Vagina (tissue), 2 donors: ENCODE measurements around the gene SIAH3. TPM values are rescaled to one million over a fixed set of nuclear protein-coding genes. Genes with fewer than 3 reads are reported as not detected.
A peak's percentile ranks its signal among the peaks of the same experiment; 100 is the strongest.

Experiments
- DNase-seq, 2 donors: peaks; one replicate each; pipeline ENCODE4 v3.0.0-alpha.2; 2017; ENCODE audit errors: extremely low spot score in 2 of 2
- H3K27ac ChIP-seq: fragments of 200-600 bp; sonication (generic); one replicate; pipeline ENCODE4 v1.5.1; 2019
- H3K27me3 ChIP-seq: fragments of 200-600 bp; sonication (generic); one replicate; pipeline ENCODE4 v1.5.1; 2019
- H3K36me3 ChIP-seq, 2 donors: fragments of 200-600 bp; sonication (generic); one replicate each; pipeline ENCODE4 v1.5.1; 2017 to 2019
- H3K4me1 ChIP-seq: fragments of 200-600 bp; sonication (generic); one replicate; pipeline ENCODE4 v1.5.1; 2019
- H3K4me3 ChIP-seq, 2 donors: fragments of 200-600 bp; sonication (generic); 1 replicate in 1 of 2; 2 replicates in 1 of 2; pipeline ENCODE4 v1.5.1; 2016 to 2019
- H3K9me3 ChIP-seq: fragments of 200-600 bp; sonication (generic); one replicate; pipeline ENCODE4 v1.5.1; 2019
- CTCF ChIP-seq, 3 experiments: fragments of 450-650 bp in 2 of 3; fragments of 200-600 bp in 1 of 3; sonication (generic) in 1 of 3; IDR thresholded peaks; one replicate each; pipeline ENCODE4 v1.5.1; 2017 to 2019; ENCODE audit warnings: antibody characterized with exemption in 3 of 3, mild to moderate bottlenecking in 2 of 3, moderate library complexity in 2 of 3
- POLR2A ChIP-seq, 2 donors: fragments of 450-650 bp; IDR thresholded peaks; one replicate each; pipeline ENCODE4 v1.6.1; 2017; ENCODE audit warnings: antibody characterized with exemption in 2 of 2, mild to moderate bottlenecking in 2 of 2, moderate library complexity in 2 of 2
- POLR2AphosphoS5 ChIP-seq, 2 donors: sonication (generic); formaldehyde crosslinking; IDR thresholded peaks; one replicate each; pipeline ENCODE4 v1.9.0; 2017; ENCODE audit warnings: antibody characterized with exemption in 2 of 2, mild to moderate bottlenecking in 2 of 2, low read depth in 1 of 2; ENCODE audit not compliant: insufficient read depth in 1 of 2
- intact Hi-C: fragments of 100-400 bp; cut with DNase I; formaldehyde crosslinking; loops from one replicate; pipeline ENCODE4 v1.15.1; 2023
- total RNA-seq: library from RNA; depleted of rRNA; stranded (reverse); fragments of >200 nt; gene quantifications from one replicate; pipeline ENCODE4 v1.2.3, GENCODE V29; 2016

SIAH3 gene
- total RNA-seq, 1 donor from 2014 or later: not detected

- TF ChIP-seq POLR2A (IDR thresholded peaks at IDR 0.05) (no peak), CTCF (IDR thresholded peaks at IDR 0.05) (no peak), POLR2AphosphoS5 (IDR thresholded peaks at IDR 0.05; ENCODE audit: insufficient read depth in 1 of 2, low read depth in 1 of 2) (no peak)
- H3K27me3 ChIP-seq: no peaks in the 10 kb centered on the region
- intact Hi-C loops: no loop called here
- H3K27ac ChIP-seq: no peak overlapping the region
- H3K4me3 ChIP-seq: peak overlapping the region in 1 of 2 donors; percentile 30
- peaks cover 15% of the 10 kb centered on the region for H3K4me1 ChIP-seq
- no peaks in the 10 kb centered on the region for H3K36me3 ChIP-seq
- no peaks in the 10 kb centered on the region for H3K9me3 ChIP-seq
- no peak for DNase-seq
These were observed 403 bp upstream of the SIAH3 start for GRCh38 chr13:45851956-45852355.

GRCh38 chr13:45850027-45850613 lies 1.4 kb downstream of the SIAH3 start:
- Histone ChIP-seq H3K36me3 (no peaks in the 10 kb centered on the region), H3K4me3 (peak overlapping the region in 1 of 2 donors; percentile 30), H3K9me3 (no peaks in the 10 kb centered on the region), H3K27me3 (no peaks in the 10 kb centered on the region), H3K4me1 (peaks cover 15% of the 10 kb centered on the region), H3K27ac (no peak overlapping the region)
- intact Hi-C loops: no loop called here
- no peak for TF ChIP-seq POLR2AphosphoS5 (IDR thresholded peaks at IDR 0.05; ENCODE audit: insufficient read depth in 1 of 2, low read depth in 1 of 2)
- DNase-seq: no peak

- H3K4me1 ChIP-seq: peaks cover 15% of the 10 kb centered on the region
- H3K27ac ChIP-seq: no peak overlapping the region
- H3K27me3 ChIP-seq: no peaks in the 10 kb centered on the region
- no peak for TF ChIP-seq POLR2AphosphoS5 (IDR thresholded peaks at IDR 0.05; ENCODE audit: insufficient read depth in 1 of 2, low read depth in 1 of 2)
- no peak for TF ChIP-seq CTCF (IDR thresholded peaks at IDR 0.05)
- no peak for TF ChIP-seq POLR2A (IDR thresholded peaks at IDR 0.05)
- H3K4me3 ChIP-seq: no peak overlapping the region
- H3K9me3 ChIP-seq: no peaks in the 10 kb centered on the region
- DNase-seq: no peak
- no peaks in the 10 kb centered on the region for H3K36me3 ChIP-seq
- intact Hi-C loops: no loop called here
These were observed 2.1 kb downstream of the SIAH3 start for GRCh38 chr13:45849408-45849807.

- Histone ChIP-seq H3K36me3 (no peaks in the 10 kb centered on the region), H3K27me3 (no peaks in the 10 kb centered on the region), H3K27ac (no peak overlapping the region), H3K4me3 (no peak overlapping the region), H3K4me1 (peaks cover 15% of the 10 kb centered on the region), H3K9me3 (no peaks in the 10 kb centered on the region)
- TF ChIP-seq CTCF (IDR thresholded peaks at IDR 0.05) (no peak), POLR2AphosphoS5 (IDR thresholded peaks at IDR 0.05; ENCODE audit: insufficient read depth in 1 of 2, low read depth in 1 of 2) (no peak), POLR2A (IDR thresholded peaks at IDR 0.05) (no peak)
- intact Hi-C loops: no loop called here
- no peak for DNase-seq
These were observed 3.9 kb downstream of the SIAH3 start for GRCh38 chr13:45847554-45848224.

- no peaks in the 10 kb centered on the region for H3K27me3 ChIP-seq
- TF ChIP-seq CTCF (IDR thresholded peaks at IDR 0.05) (no peak), POLR2AphosphoS5 (IDR thresholded peaks at IDR 0.05; ENCODE audit: insufficient read depth in 1 of 2, low read depth in 1 of 2) (no peak), POLR2A (IDR thresholded peaks at IDR 0.05) (no peak)
- intact Hi-C loops: no loop called here
- no peak for DNase-seq
- H3K4me3 ChIP-seq: no peak overlapping the region
- H3K27ac ChIP-seq: no peak overlapping the region
- H3K36me3 ChIP-seq: no peaks in the 10 kb centered on the region
- peaks cover 15% of the 10 kb centered on the region for H3K4me1 ChIP-seq
- H3K9me3 ChIP-seq: no peaks in the 10 kb centered on the region
These were observed 4.9 kb downstream of the SIAH3 start for GRCh38 chr13:45846681-45847080.
